ENCODE measurements around the gene ESPL1.
A peak's percentile ranks its signal among the peaks of the same experiment; 100 is the strongest.

- TF ChIP-seq CTCF (conservative IDR thresholded peaks at IDR 0.05; ENCODE audit: low read depth, low read length) (0 out of 2 replicates have a peak, but pooled peaks have one; percentile 19), EZH2 (IDR thresholded peaks at IDR 0.05; ENCODE audit: low read length, unreplicated experiment) (no peak), EZH2phosphoT487 (IDR thresholded peaks at IDR 0.05; ENCODE audit: borderline replicate concordance, low read length) (no peak)
Observed at GRCh38 chr12:53267999-53268629, at the start of gene ESPL1.

All from PC-3 (cell line).